ENCODE measurements around the gene MTX2.

Gene MTX2

GRCh38 chr2:176380341-176380740 is 111.1 kb downstream of the MTX2 start:
- no peak for DNase-seq (ENCODE audit: low read depth)

GRCh38 chr2:176383100-176383499 is 113.9 kb downstream of the MTX2 start:
- DNase-seq (ENCODE audit: low read depth), result no peak

GRCh38 chr2:176383836-176384442 is 114.7 kb downstream of the MTX2 start:
- DNase-seq (ENCODE audit: low read depth), result no peak

- DNase-seq (ENCODE audit: low read depth), result no peak
Measured at GRCh38 chr2:176385219-176385759, 116.0 kb downstream of the MTX2 start.

GRCh38 chr2:176385838-176386237 is 116.6 kb downstream of the MTX2 start:
- DNase-seq (ENCODE audit: low read depth), result no peak
